Measurements from ENCODE around the gene KCNA5. TPM values are rescaled to one million over a fixed set of nuclear protein-coding genes. Genes with fewer than 3 reads are reported as not detected.

KCNA5 gene
- polyA plus RNA-seq (2012; ENCODE audit: insufficient read depth, insufficient read length) = not detected

GRCh38 chr12:5043589-5044419 is at the start of gene KCNA5:
TSS of gene KCNA5 (plus strand) at chr12:5043879. CDS start at chr12:5044148, 269 bp downstream.
- no peak within 1 kb of the TSS for H3K4me3 ChIP-seq (ENCODE audit: low read length)
- DNase-seq (ENCODE audit: low read depth, low spot score) = no peak

- no peak overlapping the region for H3K4me3 ChIP-seq (ENCODE audit: low read length)
- DNase-seq (ENCODE audit: low read depth, low spot score) = no peak
Observed at GRCh38 chr12:4994622-4995021, 49.1 kb upstream of the KCNA5 start.

- no peak overlapping the region for H3K4me3 ChIP-seq (ENCODE audit: low read length)
- DNase-seq (ENCODE audit: low read depth, low spot score) = no peak
Observed at GRCh38 chr12:4996714-4997113, 47.0 kb upstream of the KCNA5 start.

GRCh38 chr12:4997939-4998338 is 45.7 kb upstream of the KCNA5 start:
- no peak for DNase-seq (ENCODE audit: low read depth, low spot score)

DNA sequence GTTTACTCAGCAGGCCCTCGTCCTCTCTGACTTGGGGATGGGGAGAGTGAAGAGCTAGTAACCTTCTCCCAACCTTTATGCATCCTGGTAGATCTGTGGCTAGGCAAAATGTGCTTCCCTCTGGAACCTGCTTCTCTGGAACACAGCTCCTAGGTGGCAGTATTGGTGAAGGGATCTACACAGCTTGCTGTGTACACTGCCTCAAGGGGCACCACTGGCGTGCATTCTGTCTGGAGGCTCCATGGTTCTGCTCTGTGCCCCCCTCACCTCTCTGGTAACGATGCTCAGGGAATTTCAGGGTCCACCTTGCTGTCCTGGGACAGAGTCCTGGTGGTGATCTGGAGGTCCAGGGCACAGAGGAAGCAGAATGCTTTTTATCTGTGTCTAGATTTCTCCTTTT is 43.5 kb upstream of the KCNA5 start:
- no peak for DNase-seq (ENCODE audit: low read depth, low spot score)
- no peak overlapping the region for H3K4me3 ChIP-seq (ENCODE audit: low read length)

More at GRCh38 chr12:4997939-4998338, 45.7 kb upstream of the KCNA5 start:
- no peak overlapping the region for H3K4me3 ChIP-seq (ENCODE audit: low read length)

GRCh38 chr12:5000658-5001385 is 42.9 kb upstream of the KCNA5 start:
- DNase-seq (ENCODE audit: low read depth, low spot score) = no peak

DNA sequence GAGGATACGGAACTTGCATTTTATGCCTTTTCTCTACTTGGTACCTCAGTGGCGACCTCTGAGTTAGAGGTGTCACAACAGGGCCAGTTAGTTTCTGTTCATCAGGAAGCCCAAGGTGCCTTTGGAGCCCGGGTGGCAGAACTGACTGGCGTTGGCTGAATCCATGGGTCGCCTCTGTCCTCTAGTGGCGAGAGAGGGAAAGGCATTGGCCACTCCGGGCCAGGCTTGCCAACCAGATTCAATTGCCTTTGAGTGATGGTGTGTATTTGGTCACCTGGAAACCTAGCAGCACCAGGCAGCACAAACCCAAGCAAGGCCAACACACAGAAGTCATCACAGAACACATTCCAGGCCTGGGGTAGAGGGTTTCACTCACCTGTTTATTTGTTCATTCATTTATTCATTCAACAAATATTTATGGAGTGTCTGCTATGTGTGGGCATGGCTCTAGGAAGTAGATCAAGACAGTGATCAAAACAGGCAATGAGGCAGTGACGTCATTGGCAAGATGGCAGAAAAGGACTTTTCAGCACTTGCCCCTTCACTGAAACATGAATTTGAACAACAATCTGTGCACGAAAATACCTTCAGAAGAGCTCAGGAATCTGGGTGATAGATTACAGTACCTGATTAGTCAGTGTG is 40.5 kb upstream of the KCNA5 start:
- DNase-seq (ENCODE audit: low read depth, low spot score) = peak; percentile 28
- H3K4me3 ChIP-seq (ENCODE audit: low read length) = no peak overlapping the region

More at GRCh38 chr12:5000658-5001385, 42.9 kb upstream of the KCNA5 start:
- no peak overlapping the region for H3K4me3 ChIP-seq (ENCODE audit: low read length)

- no peak overlapping the region for H3K4me3 ChIP-seq (ENCODE audit: low read length)
- no peak for DNase-seq (ENCODE audit: low read depth, low spot score)
Observed at GRCh38 chr12:5008661-5009060, 35.0 kb upstream of the KCNA5 start.

DNA sequence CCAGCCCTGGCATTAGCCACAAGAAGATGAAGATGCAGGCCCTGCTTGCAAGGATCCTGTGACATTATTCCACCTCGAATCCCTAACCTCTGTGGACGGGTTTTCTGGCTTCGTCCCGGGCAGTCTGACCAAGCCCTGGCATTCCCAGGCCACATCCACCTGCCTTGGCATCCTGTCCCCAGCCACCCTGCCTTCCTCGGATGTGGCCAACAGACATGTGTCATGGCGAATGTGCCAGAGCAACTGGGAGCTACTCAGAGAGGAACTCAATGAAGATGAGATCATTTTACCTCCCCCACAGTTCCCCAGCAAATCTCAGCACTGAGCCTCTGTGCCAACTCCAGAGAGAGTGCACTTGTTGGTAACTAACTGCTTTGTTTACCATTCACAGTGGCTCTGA is 33.5 kb upstream of the KCNA5 start:
- H3K4me3 ChIP-seq (ENCODE audit: low read length) = no peak overlapping the region
- no peak for DNase-seq (ENCODE audit: low read depth, low spot score)

GRCh38 chr12:5012337-5012736 is 31.3 kb upstream of the KCNA5 start:
- no peak for DNase-seq (ENCODE audit: low read depth, low spot score)
- no peak overlapping the region for H3K4me3 ChIP-seq (ENCODE audit: low read length)

GRCh38 chr12:5013266-5013730 is 30.4 kb upstream of the KCNA5 start:
- H3K4me3 ChIP-seq (ENCODE audit: low read length) = no peak overlapping the region
- DNase-seq (ENCODE audit: low read depth, low spot score) = no peak

- H3K4me3 ChIP-seq (ENCODE audit: low read length) = no peak overlapping the region
- DNase-seq (ENCODE audit: low read depth, low spot score) = no peak
Observed at GRCh38 chr12:5014269-5014668, 29.4 kb upstream of the KCNA5 start.

DNA sequence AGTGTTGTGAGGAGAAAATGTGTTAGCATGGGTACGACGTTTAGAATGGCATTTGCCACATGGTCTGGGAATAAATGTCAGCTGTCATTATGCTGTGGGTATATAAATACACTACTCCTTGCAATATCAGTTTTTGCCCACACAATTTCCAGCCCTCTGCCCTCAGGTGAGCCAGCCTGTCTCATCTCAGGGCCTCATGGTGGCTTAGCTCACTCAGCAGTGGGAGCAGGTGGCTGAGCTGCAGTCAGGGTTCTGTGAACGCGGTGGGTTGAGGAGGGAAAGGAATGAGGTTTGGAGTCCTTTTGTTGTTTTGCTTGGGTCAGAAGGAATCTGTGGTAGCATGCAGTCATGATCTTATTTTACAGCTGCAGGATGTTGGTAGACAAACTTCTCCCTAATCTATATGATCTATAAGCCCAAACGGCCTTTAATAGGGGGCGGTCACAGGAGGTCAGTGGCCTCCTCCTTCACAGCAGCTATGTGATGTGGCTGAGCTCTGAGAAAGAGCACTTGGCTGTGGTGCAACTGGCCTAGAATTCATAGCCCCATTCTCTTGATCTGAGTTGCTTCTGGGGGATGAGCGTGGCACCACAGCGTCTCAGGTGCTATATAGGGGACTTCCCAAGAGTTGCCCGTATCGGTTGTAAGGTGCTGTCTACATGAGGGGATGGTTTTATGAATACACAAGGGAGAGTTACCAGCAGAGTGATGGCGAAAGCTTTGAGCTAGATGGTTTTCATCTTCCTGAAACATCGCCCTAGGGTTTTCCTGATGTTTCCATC is 27.8 kb upstream of the KCNA5 start:
- DNase-seq (ENCODE audit: low read depth, low spot score) = no peak
- H3K4me3 ChIP-seq (ENCODE audit: low read length) = no peak overlapping the region

DNA sequence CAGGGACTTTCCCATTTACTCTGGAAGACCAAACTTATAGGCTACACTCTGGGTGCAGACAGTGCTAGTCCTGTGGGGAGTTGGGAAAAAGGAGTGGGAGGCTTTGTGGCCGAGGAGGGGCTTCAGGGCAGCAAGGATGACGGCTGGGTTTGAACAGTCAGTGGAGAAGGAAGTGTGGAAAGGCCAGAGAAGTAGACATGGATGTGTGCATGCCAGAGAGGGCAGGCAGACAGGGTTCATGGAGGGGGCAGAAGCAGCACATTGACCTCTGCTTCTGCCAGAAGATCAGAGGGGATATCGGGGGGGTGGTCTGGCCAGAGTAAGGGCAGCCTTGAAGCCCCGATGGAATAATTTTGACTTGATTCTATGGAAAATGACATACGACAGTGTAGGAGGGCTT is 27.2 kb upstream of the KCNA5 start:
- DNase-seq (ENCODE audit: low read depth, low spot score) = no peak
- no peak overlapping the region for H3K4me3 ChIP-seq (ENCODE audit: low read length)

DNA sequence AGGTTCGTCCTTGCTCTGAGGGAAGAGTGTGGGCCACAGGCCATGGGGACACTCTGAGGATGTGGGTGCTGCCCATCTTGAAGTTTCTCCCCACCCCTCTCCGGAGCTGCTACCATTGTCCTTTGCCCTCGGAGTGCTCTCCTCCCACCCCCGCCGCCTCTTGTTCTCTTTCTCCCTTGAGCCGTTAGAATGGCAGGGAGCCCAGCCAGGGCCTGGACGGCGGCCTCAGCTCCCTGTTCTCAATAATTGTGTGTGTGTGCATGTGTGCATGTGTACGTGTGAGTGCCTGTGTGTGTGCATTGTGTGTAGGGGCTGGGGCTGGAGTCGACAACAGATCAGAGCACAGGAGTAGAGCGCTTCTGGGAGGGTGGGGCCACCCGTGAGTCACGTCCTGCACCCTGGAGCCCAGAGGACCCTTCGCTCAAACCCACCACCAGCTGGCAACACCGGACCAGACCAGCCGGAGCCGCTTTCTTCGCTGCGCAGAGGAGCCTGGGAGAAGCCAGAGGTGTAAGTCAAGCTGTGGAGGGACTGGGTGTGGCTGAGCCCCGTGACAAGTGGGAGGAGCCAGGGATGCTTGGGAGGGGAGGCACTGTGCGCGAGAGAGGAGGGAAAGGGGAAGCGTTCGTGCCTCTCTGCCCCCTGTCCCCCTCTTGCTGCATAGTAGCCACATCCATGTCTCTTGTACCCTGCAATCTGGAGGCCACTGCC is 25.9 kb upstream of the KCNA5 start:
- no peak overlapping the region for H3K4me3 ChIP-seq (ENCODE audit: low read length)

GRCh38 chr12:5018677-5019076 is 25.0 kb upstream of the KCNA5 start:
- H3K4me3 ChIP-seq (ENCODE audit: low read length) = no peak overlapping the region
- DNase-seq (ENCODE audit: low read depth, low spot score) = no peak

More for the DNA sequence above, 25.9 kb upstream of the KCNA5 start:
- DNase-seq (ENCODE audit: low read depth, low spot score) = no peak

- H3K4me3 ChIP-seq (ENCODE audit: low read length) = no peak overlapping the region
- no peak for DNase-seq (ENCODE audit: low read depth, low spot score)
Observed at GRCh38 chr12:5022025-5022424, 21.7 kb upstream of the KCNA5 start.

- H3K4me3 ChIP-seq (ENCODE audit: low read length) = no peak overlapping the region
- peak; percentile 27 for DNase-seq (ENCODE audit: low read depth, low spot score)
Observed at GRCh38 chr12:5022465-5023061, 21.1 kb upstream of the KCNA5 start.
